Esophagus squamous epithelium (tissue), 4 donors: ENCODE results near the gene ACAP2.

ENCODE experiments used
- POLR2A ChIP-seq, 4 donors: fragments of 450-650 bp; IDR thresholded peaks; one replicate each; pipeline ENCODE4 v1.6.1; 2017; ENCODE audit warnings: antibody characterized with exemption in 4 of 4, mild to moderate bottlenecking in 4 of 4, moderate library complexity in 3 of 4
- TF ChIP-seq, protein P1 (sequence below), 6 experiments: fragments of 450-650 bp in 4 of 6; fragments of 200-600 bp in 2 of 6; sonication (generic) in 2 of 6; IDR thresholded peaks; one replicate each; pipeline ENCODE4 v1.5.1; 2016 to 2019; ENCODE audit warnings: antibody characterized with exemption in 6 of 6, mild to moderate bottlenecking in 4 of 6, moderate library complexity in 4 of 6

GRCh38 chr3:195270817-195271409 is 171.9 kb downstream of the ACAP2 start, which contains the start of gene XXYLT1:
- TF ChIP-seq, protein P1, sequence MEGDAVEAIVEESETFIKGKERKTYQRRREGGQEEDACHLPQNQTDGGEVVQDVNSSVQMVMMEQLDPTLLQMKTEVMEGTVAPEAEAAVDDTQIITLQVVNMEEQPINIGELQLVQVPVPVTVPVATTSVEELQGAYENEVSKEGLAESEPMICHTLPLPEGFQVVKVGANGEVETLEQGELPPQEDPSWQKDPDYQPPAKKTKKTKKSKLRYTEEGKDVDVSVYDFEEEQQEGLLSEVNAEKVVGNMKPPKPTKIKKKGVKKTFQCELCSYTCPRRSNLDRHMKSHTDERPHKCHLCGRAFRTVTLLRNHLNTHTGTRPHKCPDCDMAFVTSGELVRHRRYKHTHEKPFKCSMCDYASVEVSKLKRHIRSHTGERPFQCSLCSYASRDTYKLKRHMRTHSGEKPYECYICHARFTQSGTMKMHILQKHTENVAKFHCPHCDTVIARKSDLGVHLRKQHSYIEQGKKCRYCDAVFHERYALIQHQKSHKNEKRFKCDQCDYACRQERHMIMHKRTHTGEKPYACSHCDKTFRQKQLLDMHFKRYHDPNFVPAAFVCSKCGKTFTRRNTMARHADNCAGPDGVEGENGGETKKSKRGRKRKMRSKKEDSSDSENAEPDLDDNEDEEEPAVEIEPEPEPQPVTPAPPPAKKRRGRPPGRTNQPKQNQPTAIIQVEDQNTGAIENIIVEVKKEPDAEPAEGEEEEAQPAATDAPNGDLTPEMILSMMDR (IDR thresholded peaks at IDR 0.05): peak; percentile 40 to 80 (median 58)
- peak in 3 of 4 donors; percentile 6 to 36 (median 27) for TF ChIP-seq POLR2A (IDR thresholded peaks at IDR 0.05)
